Fibroblast of mammary gland (primary cell): Measurements from ENCODE around the gene ADAM33.

Experiments
- DNase-seq: peaks from one replicate; pipeline ENCODE4 v3.0.0-alpha.2; 2010; ENCODE audit warnings: low read depth
- H3K4me3 ChIP-seq: 2 replicates; pipeline ENCODE4 v1.5.1; 2011; ENCODE audit warnings: low read depth, mild to moderate bottlenecking, low read length, moderate library complexity; ENCODE audit not compliant: control insufficient read depth
- TF ChIP-seq, protein P1 (sequence below): conservative IDR thresholded peaks from 2 replicates; pipeline ENCODE4 v1.5.1; 2011; ENCODE audit warnings: low read depth, low read length, inconsistent platforms; ENCODE audit not compliant: control insufficient read depth, insufficient read depth

The ADAM33 gene

DNA sequence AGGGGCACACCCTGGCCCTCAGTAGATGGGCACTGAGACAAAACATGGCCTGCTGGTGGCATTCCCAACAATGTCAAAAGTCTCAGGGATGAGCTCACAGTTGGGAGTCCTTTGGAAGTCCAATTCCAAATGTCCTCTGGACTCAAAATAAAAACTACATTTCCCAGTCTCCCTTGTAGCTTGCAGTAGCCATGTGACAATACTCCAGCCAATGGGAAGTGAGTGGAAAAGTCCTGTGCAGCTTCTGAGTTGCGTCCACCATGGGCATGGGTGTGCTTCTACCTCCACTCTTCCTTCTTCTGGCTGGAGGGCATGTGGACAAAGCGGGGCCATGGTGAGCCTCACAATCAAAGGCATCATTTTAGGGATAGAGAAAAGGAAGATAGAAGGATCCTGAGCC is 5.8 kb upstream of the ADAM33 start:
- no peak overlapping the region for H3K4me3 ChIP-seq
- TF ChIP-seq, protein P1, sequence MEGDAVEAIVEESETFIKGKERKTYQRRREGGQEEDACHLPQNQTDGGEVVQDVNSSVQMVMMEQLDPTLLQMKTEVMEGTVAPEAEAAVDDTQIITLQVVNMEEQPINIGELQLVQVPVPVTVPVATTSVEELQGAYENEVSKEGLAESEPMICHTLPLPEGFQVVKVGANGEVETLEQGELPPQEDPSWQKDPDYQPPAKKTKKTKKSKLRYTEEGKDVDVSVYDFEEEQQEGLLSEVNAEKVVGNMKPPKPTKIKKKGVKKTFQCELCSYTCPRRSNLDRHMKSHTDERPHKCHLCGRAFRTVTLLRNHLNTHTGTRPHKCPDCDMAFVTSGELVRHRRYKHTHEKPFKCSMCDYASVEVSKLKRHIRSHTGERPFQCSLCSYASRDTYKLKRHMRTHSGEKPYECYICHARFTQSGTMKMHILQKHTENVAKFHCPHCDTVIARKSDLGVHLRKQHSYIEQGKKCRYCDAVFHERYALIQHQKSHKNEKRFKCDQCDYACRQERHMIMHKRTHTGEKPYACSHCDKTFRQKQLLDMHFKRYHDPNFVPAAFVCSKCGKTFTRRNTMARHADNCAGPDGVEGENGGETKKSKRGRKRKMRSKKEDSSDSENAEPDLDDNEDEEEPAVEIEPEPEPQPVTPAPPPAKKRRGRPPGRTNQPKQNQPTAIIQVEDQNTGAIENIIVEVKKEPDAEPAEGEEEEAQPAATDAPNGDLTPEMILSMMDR: no peak
- DNase-seq: peak; percentile 83

DNA sequence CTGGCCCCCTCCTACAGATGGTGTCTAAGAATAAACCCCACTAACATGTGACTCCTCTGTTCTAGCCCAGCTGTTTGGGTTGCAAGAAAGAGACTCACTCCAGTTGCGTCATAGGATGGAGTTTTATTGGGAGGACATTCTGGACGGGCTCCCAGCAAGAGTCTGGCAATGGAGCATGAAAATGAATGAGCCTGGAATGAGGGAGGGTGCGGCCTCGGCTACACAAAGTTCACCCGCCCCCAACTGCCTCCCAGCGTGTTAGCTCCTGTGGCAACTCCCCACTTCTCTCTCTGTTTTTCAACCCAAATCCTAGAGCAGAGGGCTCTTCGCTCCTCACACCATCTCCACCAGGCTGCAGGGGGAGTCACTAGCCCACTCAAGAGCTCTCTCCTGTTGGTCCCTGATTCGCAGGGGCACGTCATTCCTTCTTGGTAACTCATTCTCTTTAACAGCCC is 5.1 kb upstream of the ADAM33 start:
- TF ChIP-seq, protein P1: no peak
- H3K4me3 ChIP-seq: no peak overlapping the region
- peak; percentile 96 for DNase-seq

DNA sequence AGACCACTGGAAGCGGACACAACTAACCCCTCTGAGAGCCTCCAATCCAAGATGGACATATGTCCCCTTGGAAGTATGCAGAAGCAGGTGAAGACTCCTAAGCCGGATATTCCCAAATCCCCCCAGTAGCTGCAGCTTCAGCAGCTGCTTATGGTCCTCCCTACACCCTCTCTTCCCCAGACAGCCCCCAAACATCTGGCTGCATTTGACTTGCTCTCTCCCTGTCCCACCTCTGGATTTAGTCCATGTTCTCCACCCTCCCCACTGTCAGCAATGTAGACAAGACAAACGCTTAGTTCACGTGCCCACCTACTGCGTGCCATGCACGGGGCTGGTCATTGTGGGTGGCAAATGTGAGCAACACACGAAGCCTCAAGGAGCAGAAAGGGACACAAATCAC is 4.6 kb upstream of the ADAM33 start:
- no peak for DNase-seq
- TF ChIP-seq, protein P1: no peak
- H3K4me3 ChIP-seq: no peak overlapping the region

DNA sequence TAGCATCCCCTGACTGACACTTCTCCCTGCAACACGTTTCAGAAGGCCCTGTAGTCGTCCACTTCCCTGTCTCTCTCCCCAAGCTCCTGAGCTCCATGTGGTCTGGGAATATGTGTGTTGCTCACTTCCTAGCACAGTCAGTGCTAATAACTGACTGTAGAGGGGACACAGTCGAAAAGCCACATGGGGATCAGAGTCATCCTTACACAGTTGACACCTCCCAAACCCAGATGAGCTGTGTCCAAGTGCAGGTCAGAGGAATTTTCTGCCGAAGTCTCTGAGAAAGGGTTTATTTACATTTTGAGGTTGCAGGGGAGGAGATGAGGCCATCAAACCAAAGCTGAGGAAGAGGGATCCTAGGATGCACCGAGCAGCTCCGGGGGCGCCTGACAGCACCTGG is 3.5 kb upstream of the ADAM33 start:
- TF ChIP-seq, protein P1: no peak
- H3K4me3 ChIP-seq: no peak overlapping the region
- DNase-seq: peak; percentile 35

DNA sequence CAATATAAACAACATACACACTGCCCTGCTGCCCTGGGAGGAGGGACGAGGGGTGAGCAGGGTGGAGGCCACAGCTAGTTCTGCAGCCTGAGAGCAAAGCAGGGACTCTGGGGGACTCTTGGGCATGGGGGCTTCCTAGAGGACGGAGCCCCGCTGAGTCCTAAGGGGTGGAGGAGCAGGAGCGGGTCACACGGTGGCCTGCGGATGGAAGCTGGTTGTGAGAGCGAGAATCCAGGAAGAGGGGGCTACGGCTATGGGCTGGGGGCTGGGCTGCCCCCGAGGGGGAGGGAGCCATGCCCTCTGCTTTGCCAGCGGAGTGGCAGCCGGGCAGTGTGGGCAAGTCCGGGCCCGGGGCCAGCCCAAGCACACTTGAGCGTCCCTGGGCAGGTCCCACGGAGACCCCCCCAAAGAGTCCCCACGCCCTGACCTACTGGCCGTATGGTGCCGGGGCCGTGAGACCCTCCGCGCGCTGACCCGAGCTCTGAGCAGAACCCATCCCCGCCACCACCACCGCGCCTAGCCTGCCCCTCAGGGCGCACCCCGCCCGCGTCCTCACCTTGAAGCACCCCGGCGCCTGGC is 369 bp downstream of the ADAM33 start:
- peak overlapping the region; percentile 68 for H3K4me3 ChIP-seq
- DNase-seq: no peak
- TF ChIP-seq, protein P1: no peak

DNA sequence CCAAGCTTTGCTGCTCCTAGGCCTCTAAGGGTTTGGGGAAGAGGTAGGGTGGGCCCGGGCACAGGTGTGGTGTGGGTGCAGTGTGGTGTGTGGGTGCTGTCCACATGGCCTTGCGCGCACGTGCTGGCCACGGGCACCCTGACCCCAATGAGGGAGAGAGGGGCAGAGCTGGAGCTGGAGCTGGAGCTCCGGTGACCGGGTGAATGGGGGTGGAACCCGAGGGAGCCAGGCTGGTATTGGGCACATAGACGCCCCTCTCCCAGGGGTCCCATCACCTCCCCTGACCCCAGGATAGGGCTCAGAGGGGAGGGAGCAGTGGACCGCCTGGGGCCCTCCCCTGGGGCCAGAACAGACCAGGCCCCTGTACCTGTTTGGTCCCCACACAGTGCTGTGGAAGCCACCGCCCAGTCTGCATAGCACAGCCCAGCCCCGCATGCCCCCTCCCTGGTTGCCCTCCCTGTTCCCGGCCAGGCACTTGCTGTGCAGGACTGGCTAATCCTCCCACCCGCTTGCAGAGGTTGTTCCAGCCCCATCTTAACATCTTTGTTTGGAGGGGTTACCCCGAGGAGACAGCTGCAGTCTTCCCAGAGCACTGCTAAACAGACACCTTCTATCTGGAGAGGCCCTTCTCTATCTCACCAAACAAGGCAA is 984 bp downstream of the ADAM33 start:
- TF ChIP-seq, protein P1: no peak
- no peak for DNase-seq
- peak overlapping the region; percentile 68 for H3K4me3 ChIP-seq
